ENCODE data around the gene CDH9.
"Not testable (repeated sequence)": the region's sequence is repeated elsewhere in the genome, so short reads cannot be mapped to it uniquely, and the experiment has no call there.

CDH9 gene

GRCh38 chr5:26948921-26949320, 89.5 kb downstream of the CDH9 start:
- peak; percentile 87 for DNase-seq

GRCh38 chr5:26945901-26946300, 92.5 kb downstream of the CDH9 start:
- DNase-seq: peak; percentile 84

GRCh38 chr5:26942481-26942880, 95.9 kb downstream of the CDH9 start:
- DNase-seq: peak; percentile 90

DNA sequence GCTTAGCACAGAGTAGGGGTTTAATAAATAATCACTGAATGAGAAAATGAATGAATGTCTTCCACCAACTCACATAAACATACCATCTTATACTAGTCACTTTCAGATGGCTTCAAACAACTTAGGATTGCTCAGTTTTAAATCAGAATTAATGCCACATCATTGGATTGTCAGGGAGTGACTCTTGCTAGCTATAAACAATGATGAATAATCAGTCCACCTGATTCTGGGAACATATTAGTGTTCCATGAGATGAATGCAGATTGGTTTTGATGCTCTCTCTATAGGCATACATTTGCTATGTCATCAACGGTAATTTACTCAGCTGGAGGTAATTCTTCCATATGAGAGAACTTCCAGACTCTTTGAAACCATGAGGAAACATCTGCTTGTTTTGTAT, 97.4 kb downstream of the CDH9 start:
- DNase-seq: peak; percentile 93

- DNase-seq: no peak
Observed at GRCh38 chr5:26932238-26932637, 106.1 kb downstream of the CDH9 start.

- peak; percentile 52 for DNase-seq
Observed at GRCh38 chr5:26921439-26921838, 116.9 kb downstream of the CDH9 start.

- no peak for DNase-seq
Observed at GRCh38 chr5:26903469-26903868, 134.9 kb downstream of the CDH9 start.

- DNase-seq: peak; percentile 56
Observed at GRCh38 chr5:26894719-26895263, 143.6 kb downstream of the CDH9 start.

DNA sequence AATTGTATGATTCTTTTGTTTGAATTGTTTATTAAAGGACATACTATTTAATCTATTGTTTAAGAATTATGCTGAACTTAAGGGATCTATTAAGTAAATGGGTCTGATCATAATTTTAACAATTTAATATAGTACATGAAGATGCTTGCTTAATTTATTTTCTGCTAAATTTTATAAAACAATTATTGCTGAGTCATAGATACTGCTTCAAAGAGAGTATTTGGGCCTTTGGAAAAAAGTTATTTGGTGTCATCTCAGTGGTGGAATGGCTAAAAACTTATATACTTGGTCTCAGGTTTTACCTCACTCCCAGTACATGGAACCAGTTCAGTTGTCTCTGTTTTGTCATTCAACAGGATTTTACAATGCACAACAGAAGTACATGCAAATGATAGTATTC, 145.3 kb downstream of the CDH9 start:
- DNase-seq: no peak

GRCh38 chr5:26889815-26890214, 148.6 kb downstream of the CDH9 start:
- peak; percentile 42 for DNase-seq

DNA sequence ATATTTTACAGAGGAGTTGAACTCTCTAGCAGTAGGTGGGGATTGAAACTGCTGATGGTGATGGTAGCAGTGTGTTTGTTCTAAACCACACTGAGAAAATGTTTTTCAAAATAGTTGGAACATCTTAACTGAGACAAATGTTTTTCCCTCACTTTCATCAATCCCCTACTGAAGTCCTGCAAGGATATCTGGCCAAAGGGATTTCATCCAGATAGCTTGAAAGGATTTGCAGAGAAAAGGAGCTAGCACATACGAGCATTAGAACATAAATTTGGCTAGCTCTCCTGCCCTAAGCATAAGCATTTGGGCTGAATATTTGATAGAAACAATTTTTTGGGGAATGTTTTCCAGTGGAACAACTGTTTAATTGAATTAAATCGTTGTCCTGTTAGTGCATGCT, 153.9 kb downstream of the CDH9 start:
- DNase-seq: no peak

DNA sequence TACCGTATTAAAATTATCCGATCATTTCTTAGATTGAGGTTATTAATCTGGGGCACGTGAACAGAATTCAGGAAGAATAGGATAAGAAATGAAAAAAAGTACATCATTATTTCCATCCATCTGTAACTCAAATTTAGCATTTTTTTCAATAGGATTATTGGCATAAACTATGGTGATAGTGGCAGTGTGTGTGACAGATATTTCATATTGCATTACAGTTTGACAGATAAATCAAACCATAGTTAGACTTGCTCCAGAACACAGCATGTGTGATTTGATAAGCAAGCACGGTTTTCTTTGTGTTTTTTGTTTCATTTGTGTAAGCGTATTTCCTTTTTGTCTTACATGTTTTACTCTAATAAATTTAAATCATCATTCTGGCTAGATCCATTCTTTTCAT, 155.0 kb downstream of the CDH9 start:
- no peak for DNase-seq

DNA sequence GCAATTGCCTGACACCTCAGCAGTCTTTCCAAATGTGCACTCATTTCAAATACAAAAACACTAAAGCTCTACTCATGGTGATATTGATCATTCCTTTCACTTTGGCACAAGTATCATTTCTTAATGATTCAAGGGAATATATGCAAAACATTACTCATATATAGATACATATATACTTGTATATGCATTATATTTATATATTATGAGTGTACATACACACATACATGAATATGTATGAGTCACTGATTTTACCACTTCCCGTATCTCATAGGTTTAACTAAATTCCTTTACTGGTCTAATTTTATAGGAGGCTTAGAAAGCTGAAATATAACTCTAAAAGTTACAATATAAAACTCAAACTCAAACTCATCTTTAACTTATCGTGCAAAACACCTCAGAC, 156.5 kb downstream of the CDH9 start:
- DNase-seq: peak; percentile 45

DNA sequence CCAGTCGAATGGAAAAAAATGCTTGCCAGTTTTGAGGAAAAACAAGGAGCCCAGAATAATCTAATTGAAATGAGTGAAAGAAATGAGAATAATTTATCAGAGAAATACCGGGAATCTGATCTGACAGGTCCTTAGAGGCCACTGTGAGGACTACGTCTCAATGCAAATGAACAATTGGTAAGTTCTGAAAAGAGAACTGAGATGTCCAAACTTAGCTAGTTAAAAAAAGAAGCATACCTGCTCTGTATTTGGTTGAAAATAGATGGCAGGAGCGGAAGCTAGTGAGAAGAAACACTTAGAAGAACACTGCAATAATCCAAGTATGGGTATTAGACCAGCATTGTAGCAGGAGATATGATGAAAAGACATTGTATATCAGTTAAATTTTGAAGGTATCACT, 161.2 kb downstream of the CDH9 start:
- DNase-seq: no peak

DNA sequence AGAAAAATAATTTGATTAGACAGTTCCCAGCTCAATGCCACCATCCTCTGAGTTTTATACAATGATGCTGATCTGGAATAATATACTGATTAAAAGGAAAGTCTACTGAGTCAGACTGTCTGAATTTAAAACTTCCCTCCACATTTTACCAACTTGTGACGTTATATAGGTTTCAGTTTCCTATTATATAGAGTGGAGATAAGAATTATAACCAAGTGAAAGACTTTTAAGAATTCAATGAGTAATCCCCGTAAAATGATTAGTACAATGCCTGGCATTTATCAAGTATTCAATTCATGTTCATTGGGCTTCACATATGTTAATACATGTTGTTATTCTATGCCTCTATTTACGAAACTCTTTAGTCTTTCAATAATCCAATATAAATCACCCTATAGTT, 166.0 kb downstream of the CDH9 start:
- DNase-seq: peak; percentile 61

DNA sequence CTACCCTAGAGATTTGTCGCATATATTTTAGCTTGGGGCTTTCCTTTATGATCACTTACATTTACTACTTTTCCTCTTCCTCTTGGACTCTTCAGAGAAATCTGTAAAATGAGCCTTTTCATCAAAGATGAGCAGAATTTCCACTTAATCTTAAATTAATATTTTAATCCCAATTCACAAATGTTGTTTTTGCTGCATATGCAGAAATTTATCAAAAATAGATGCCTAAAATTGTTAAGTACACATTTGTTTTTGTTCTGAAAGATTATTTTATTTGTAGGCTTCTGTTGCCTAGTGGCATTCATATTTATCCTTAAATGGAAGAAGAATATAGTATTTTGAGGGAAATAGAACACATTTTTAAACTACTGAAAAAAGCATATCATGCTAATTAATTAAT, 168.6 kb downstream of the CDH9 start:
- no peak for DNase-seq

DNA sequence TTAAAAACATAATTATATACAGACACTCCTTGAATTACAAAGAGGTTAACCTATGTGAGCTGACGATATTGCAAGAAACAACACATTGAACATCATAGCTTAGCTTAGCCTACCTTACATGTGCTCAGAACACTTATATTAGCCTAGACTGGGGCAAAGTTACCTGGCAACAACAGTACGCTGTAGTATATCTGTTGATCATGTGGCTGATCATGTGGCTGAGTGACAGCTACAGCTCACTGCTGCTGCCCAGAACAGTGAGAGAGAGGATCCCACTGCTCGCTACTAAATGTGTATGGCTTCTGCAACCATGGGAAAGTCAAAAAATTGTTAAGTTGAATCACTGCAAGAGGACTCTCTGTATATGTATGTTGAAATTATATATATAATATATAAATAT, 169.9 kb downstream of the CDH9 start:
- DNase-seq: no peak

- DNase-seq: no peak
Observed at GRCh38 chr5:26864061-26864460, 174.3 kb downstream of the CDH9 start.

DNA sequence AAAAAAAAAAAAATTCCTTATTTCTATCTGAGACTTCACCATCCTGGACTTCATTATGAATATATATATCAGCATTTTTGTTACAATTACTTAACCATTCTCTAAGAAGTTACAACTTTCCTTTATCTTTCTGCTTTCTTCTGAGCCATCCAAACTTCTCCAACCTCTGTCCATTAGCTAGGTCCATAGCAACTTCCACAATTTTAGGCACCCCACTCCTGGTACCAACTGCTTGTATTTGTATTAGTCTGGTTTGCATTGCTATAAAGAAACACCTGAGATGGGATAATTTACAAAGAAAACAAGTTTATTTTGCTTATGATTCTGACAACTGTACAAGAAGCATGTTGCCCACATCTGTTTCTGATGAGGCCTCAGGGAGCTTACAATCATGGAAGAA, 182.1 kb downstream of the CDH9 start:
- DNase-seq: no peak

DNA sequence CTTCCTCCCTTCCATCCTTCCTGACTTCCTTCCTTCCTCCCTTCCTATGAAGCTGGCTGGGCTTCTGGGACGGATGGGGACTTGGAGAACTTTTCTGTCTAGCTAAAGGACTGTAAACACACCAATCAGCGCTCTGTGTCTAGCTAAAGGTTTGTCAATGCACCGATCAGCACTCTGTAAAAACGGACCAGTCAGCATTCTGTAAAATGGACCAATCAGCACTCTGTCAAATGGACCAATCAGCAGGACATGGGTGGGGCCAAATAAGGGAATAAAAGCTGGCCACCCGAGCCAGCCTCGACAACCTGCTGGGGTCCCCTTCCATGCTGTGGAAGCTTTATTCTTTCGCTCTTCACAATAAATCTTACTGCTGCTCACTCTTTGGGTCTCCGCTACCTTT, 185.9 kb downstream of the CDH9 start:
- not testable (repeated sequence) for DNase-seq

DNA sequence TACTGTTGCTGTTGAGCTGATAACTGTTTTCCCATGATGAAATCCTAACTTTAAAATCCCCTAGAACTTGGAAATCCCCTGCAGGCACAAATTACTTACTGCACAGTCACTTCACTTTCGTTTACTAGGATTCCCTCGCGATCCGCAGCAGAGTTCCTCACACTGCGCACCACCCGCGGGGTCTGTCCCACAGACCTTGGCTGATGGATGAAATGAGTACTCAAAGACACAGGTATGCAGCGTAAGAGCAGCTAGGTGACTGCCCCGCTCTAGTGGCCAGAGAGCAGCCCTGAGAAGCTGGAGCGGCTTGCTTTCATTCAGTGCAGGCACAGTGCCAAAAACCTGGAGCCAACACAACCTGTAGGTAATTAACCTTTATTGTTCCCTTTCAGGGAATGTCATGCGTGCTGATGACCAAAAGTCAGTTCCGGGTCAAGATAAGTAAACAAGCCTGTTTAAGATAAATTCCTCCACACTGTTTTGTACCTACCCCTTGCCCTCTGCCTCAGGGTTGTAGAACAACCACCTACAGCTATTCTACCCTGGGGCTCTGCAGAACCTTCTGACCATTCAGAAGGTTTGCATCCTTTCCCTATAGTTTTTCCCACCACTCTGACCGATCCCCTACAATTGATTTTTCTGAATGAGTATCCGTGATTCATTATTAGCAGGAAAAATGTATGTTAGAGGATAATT, 191.2 kb downstream of the CDH9 start:
- DNase-seq: no peak

- DNase-seq: no peak
Observed at GRCh38 chr5:26843677-26844076, 194.7 kb downstream of the CDH9 start.

GRCh38 chr5:26833596-26833995, 204.8 kb downstream of the CDH9 start:
- peak; percentile 75 for DNase-seq
